Muscle of leg (tissue), 11 donors: ENCODE data around the gene FAM120B. TPM values are rescaled to one million over a fixed set of nuclear protein-coding genes. Genes with fewer than 3 reads are reported as not detected.
A peak's percentile ranks its signal among the peaks of the same experiment; 100 is the strongest.

Experiments
- DNase-seq: peaks from one replicate; pipeline ENCODE4 v3.0.0; 2013
- H3K27ac ChIP-seq: one replicate; pipeline ENCODE4 v1.5.1; 2013; ENCODE audit warnings: mild to moderate bottlenecking, low read length, control low read depth
- H3K27me3 ChIP-seq: one replicate; pipeline ENCODE4 v1.6.1; 2013; ENCODE audit warnings: low read length; ENCODE audit not compliant: control insufficient read depth, insufficient read depth
- H3K36me3 ChIP-seq: one replicate; pipeline ENCODE4 v1.6.1; 2013; ENCODE audit warnings: low read length; ENCODE audit not compliant: control insufficient read depth, insufficient read depth
- H3K4me1 ChIP-seq: one replicate; pipeline ENCODE4 v1.6.1; 2013; ENCODE audit warnings: low read length; ENCODE audit not compliant: control insufficient read depth, insufficient read depth
- H3K4me3 ChIP-seq: one replicate; pipeline ENCODE4 v1.5.1; 2013; ENCODE audit warnings: low read length, control low read depth
- H3K9me3 ChIP-seq: replicated peaks from 2 replicates; pipeline ENCODE4 v1.6.1; 2013; ENCODE audit warnings: low read depth, low read length; ENCODE audit not compliant: control insufficient read depth
- WGBS: methylation state at CpG from one replicate; pipeline ENCODE4 v1.1.5; 2013; ENCODE audit warnings: missing lambda C conversion rate; ENCODE audit not compliant: insufficient coverage; 5-methylcytosine and 5-hydroxymethylcytosine counted together
- polyA plus RNA-seq, 8 donors: library from polyadenylated mRNA; unstranded; fragments of 120-200 nt; gene quantifications; one replicate each; pipeline versions ENCODE4 v1.2.1 to v1.2.3, GENCODE V29; 2013; ENCODE audit warnings: inconsistent platforms in 1 of 8, low replicate concordance in 1 of 8; ENCODE audit not compliant: insufficient read length in 8 of 8, insufficient read depth in 1 of 8
- total RNA-seq: library from RNA; stranded (reverse); fragments of 120-200 nt; gene quantifications from one replicate; pipeline ENCODE4 v1.2.4, GENCODE V29; 2013

FAM120B gene
- total and polyA plus RNA-seq, 9 donors: 19.6 to 29.7 (median 24.7) TPM

DNA sequence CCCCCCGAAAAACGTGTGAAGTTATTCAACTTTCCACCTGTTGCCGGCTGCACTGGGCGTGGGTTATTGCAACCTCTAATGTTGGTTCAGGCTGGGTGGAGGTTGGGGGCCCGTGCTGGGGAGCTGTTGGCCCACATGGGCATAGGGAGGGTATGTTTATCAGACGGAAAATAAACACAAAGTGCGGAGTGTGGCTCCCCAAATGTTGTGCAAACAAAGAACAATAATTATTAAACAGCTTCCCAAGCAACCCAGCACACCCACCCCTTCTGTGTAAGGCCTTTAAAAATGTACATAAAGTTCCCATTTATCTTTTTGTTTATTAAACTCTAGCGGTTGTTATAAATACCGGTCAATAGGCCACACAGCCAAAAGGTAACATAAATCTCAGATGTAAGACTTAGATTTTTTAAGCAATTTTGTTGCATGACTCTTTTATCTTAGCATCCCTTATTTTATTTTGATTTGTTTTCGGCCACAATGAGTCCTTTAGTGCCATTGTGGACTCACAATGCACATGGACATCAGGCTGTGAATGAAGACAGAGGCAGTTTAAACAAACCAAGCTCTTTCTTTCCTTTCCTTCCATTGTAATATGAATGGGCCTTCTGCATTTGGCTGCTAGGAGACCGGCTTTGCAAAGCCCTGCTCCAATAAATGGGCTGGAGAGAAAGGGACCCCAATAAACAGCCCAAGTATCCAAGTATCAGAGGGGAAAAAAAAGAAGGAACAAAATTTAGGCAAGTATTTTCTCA, 8.8 kb upstream of the FAM120B start:
- WGBS: no CpG with 5 or more reads among the region's 11 CpGs
- no peak for DNase-seq
- H3K27me3 ChIP-seq: peaks cover 58% of the 10 kb centered on the region

GRCh38 chr6:170298688-170299087, 7.9 kb upstream of the FAM120B start:
- peaks cover 29% of the 10 kb centered on the region for H3K4me1 ChIP-seq
- DNase-seq: peak; percentile 41
- H3K9me3 ChIP-seq: peaks cover 3% of the 10 kb centered on the region
- no peak overlapping the region for H3K4me3 ChIP-seq
- WGBS: no CpG with 5 or more reads among the region's 1 CpG
- H3K27ac ChIP-seq: no peak overlapping the region
- H3K27me3 ChIP-seq: peaks cover 49% of the 10 kb centered on the region
- no peaks in the 10 kb centered on the region for H3K36me3 ChIP-seq

More for the DNA sequence above, 8.8 kb upstream of the FAM120B start:
- peaks cover 38% of the 10 kb centered on the region for H3K4me1 ChIP-seq
- peak overlapping the region; percentile 64 for H3K27ac ChIP-seq
- H3K4me3 ChIP-seq: no peak overlapping the region
- H3K9me3 ChIP-seq: peaks cover 3% of the 10 kb centered on the region
- H3K36me3 ChIP-seq: no peaks in the 10 kb centered on the region

DNA sequence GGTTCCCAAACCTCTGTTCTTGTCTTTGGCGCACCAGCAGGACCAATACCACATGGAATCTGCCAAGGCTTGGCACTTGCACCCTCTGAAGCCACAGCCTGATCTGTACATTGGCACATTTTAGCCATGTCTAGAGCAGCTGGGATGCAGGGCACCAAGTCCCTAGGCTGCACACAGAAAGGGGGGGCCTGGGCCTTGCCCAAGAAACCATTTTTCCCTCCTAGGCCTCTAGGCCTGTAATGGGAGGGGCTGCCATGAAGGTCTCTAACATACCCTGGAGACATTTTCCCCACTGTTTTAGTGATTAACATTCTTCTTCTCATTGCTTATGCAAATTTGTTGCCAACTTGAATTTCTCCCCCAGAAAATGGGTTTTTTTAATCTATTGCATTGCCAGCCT, 5.4 kb upstream of the FAM120B start:
- DNase-seq: no peak
- no peaks in the 10 kb centered on the region for H3K36me3 ChIP-seq
- H3K4me3 ChIP-seq: no peak overlapping the region
- WGBS: 100% methylated on average over 1 of the region's 1 CpG
- no peak overlapping the region for H3K27ac ChIP-seq
- peaks cover 3% of the 10 kb centered on the region for H3K9me3 ChIP-seq
- peaks cover 14% of the 10 kb centered on the region for H3K4me1 ChIP-seq
- peaks cover 24% of the 10 kb centered on the region for H3K27me3 ChIP-seq

GRCh38 chr6:170305805-170306323, 694 bp upstream of the FAM120B start:
- Histone ChIP-seq H3K9me3 (peaks cover 3% of the 10 kb centered on the region), H3K27ac (peak overlapping the region; percentile 32), H3K27me3 (peaks cover 2% of the 10 kb centered on the region), H3K36me3 (peaks cover under 1% of the 10 kb centered on the region), H3K4me1 (peaks cover 19% of the 10 kb centered on the region), H3K4me3 (peak overlapping the region; percentile 86)
- no peak for DNase-seq
- 12% methylated on average over 28 of the region's 29 CpGs for WGBS

DNA sequence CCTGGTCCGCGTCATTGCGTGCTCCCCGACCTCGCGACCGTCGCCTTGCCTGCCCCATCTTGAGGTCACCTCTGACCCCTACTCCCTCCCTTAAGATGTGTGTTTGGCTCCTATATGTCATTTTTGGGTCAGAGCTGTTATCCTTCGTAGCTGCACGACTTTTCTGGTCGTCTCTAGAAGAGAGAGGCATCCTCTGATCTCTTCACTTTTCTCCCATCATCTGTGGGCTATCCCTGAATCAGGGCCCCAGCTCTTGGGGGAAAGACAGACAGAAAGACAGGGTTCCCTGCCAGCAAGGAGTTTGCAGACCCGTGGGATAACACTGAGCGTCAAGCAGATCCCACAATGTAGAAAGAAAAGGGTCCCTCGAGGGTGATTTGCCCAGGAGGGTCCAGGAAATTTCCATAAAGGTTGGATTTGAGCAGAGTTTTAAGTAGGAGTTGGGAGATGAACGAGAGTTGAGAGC, 555 bp downstream of the FAM120B start:
- H3K4me3 ChIP-seq: peak overlapping the region; percentile 86
- peaks cover 19% of the 10 kb centered on the region for H3K4me1 ChIP-seq
- H3K27me3 ChIP-seq: no peaks in the 10 kb centered on the region
- peak overlapping the region; percentile 76 for H3K27ac ChIP-seq
- peaks cover 5% of the 10 kb centered on the region for H3K36me3 ChIP-seq
- H3K9me3 ChIP-seq: no peaks in the 10 kb centered on the region
- WGBS: 11% methylated on average over 8 of the region's 15 CpGs
- no peak for DNase-seq

GRCh38 chr6:170308761-170309160, 2.2 kb downstream of the FAM120B start:
- H3K4me3 ChIP-seq: no peak overlapping the region
- H3K9me3 ChIP-seq: no peaks in the 10 kb centered on the region
- H3K4me1 ChIP-seq: peaks cover 22% of the 10 kb centered on the region
- H3K36me3 ChIP-seq: peaks cover 5% of the 10 kb centered on the region
- no peaks in the 10 kb centered on the region for H3K27me3 ChIP-seq
- H3K27ac ChIP-seq: no peak overlapping the region
- no CpG with 5 or more reads among the region's 1 CpG for WGBS
- no peak for DNase-seq

DNA sequence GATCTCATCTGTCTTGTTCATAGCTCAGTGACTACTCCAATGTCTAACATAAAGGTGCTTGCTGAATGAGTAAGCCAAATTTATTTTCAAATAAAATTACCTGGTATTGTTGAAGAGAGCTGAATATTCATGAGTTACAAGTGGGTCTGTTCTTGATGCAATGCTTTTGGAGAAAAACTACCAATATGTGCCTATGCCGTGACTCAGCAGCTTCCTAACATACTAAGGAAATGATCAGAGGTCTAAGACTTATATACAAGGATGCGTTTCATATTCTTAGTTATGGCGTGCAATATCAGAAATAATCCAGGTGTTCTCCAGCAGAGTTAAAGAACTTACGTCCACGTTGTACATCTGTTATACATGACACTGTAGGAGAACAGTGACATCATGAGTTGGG, 5.1 kb downstream of the FAM120B start:
- no peaks in the 10 kb centered on the region for H3K9me3 ChIP-seq
- peaks cover 9% of the 10 kb centered on the region for H3K36me3 ChIP-seq
- no peak overlapping the region for H3K4me3 ChIP-seq
- DNase-seq: no peak
- WGBS: no CpG with 5 or more reads among the region's 5 CpGs
- peaks cover 21% of the 10 kb centered on the region for H3K4me1 ChIP-seq
- H3K27ac ChIP-seq: no peak overlapping the region
- no peaks in the 10 kb centered on the region for H3K27me3 ChIP-seq

- H3K27ac ChIP-seq: no peak overlapping the region
- no peaks in the 10 kb centered on the region for H3K9me3 ChIP-seq
- no peaks in the 10 kb centered on the region for H3K27me3 ChIP-seq
- no peak overlapping the region for H3K4me3 ChIP-seq
- no CpG with 5 or more reads among the region's 2 CpGs for WGBS
- no peak for DNase-seq
- peaks cover 16% of the 10 kb centered on the region for H3K36me3 ChIP-seq
- peaks cover 12% of the 10 kb centered on the region for H3K4me1 ChIP-seq
Observed at GRCh38 chr6:170312876-170313275, 6.3 kb downstream of the FAM120B start.

GRCh38 chr6:170313716-170314295, 7.2 kb downstream of the FAM120B start:
- peak overlapping the region; percentile 54 for H3K27ac ChIP-seq
- H3K36me3 ChIP-seq: peaks cover 21% of the 10 kb centered on the region
- no peak for DNase-seq
- 79% methylated on average over 3 of the region's 6 CpGs for WGBS
- H3K4me3 ChIP-seq: no peak overlapping the region
- no peaks in the 10 kb centered on the region for H3K9me3 ChIP-seq
- no peaks in the 10 kb centered on the region for H3K27me3 ChIP-seq
- H3K4me1 ChIP-seq: peaks cover 7% of the 10 kb centered on the region

- WGBS: 68% methylated on average over 2 of the region's 5 CpGs
- peaks cover 7% of the 10 kb centered on the region for H3K4me1 ChIP-seq
- H3K27ac ChIP-seq: no peak overlapping the region
- no peak overlapping the region for H3K4me3 ChIP-seq
- no peaks in the 10 kb centered on the region for H3K9me3 ChIP-seq
- DNase-seq: no peak
- H3K36me3 ChIP-seq: peaks cover 32% of the 10 kb centered on the region
- H3K27me3 ChIP-seq: no peaks in the 10 kb centered on the region
Observed at GRCh38 chr6:170314983-170315382, 8.4 kb downstream of the FAM120B start.
